Stimulated activated naive CD8-positive, alpha-beta T cell treated with anti-CD3 and anti-CD28 coated beads, Interleukin-15, Interleukin-2, amounts not matched to agents 100 U/mL and 50 U/mL, for 24 hours (primary cell): Measurements from ENCODE around the gene CNR2.
"Not testable (repeated sequence)": the region's sequence is repeated elsewhere in the genome, so short reads cannot be mapped to it uniquely, and the experiment has no call there.

ENCODE experiments used
- ATAC-seq: fragments of 150-1000 bp; cut with Tn5 transposase; one replicate; pipeline ENCODE4 v1.10.0; 2021
- DNase-seq: peaks from one replicate; pipeline ENCODE4 v3.0.0; 2021

Gene CNR2

GRCh38 chr1:23882746-23883145 is 30.4 kb downstream of the CNR2 start:
- DNase-seq, result no peak
- ATAC-seq, result no peak

GRCh38 chr1:23879809-23880208 is 33.4 kb downstream of the CNR2 start:
- DNase-seq, result no peak
- ATAC-seq, result no peak

- DNase-seq (no peak), ATAC-seq (no peak)
These were observed 34.5 kb downstream of the CNR2 start for GRCh38 chr1:23878668-23879067.

GRCh38 chr1:23875382-23875781 is 37.8 kb downstream of the CNR2 start:
- DNase-seq, result no peak

GRCh38 chr1:23872421-23872820 is 40.7 kb downstream of the CNR2 start:
- no peak for ATAC-seq
- DNase-seq, result no peak

More at GRCh38 chr1:23875382-23875781, 37.8 kb downstream of the CNR2 start:
- no peak for ATAC-seq

GRCh38 chr1:23869051-23869450 is 44.1 kb downstream of the CNR2 start:
- no peak for DNase-seq
- ATAC-seq, result no peak

GRCh38 chr1:23868557-23869016 is 44.6 kb downstream of the CNR2 start:
- ATAC-seq (no peak), DNase-seq (no peak)

GRCh38 chr1:23867895-23868556 is 45.1 kb downstream of the CNR2 start, which contains the start of gene FUCA1:
Gene FUCA1 (minus strand): TSS chr1:23868290. CDS start chr1:23868286, 4 bp downstream.
- peak; percentile 99 for ATAC-seq
- DNase-seq, result peak; percentile 93

GRCh38 chr1:23867542-23867894 is 45.6 kb downstream of the CNR2 start:
- DNase-seq (no peak), ATAC-seq (no peak)

- DNase-seq (no peak), ATAC-seq (no peak)
These were observed 47.6 kb downstream of the CNR2 start for GRCh38 chr1:23865543-23865930.

GRCh38 chr1:23864801-23865542 is 48.2 kb downstream of the CNR2 start:
- ATAC-seq, result no peak

GRCh38 chr1:23862640-23863039 is 50.5 kb downstream of the CNR2 start:
- no peak for ATAC-seq
- no peak for DNase-seq

More at GRCh38 chr1:23864801-23865542, 48.2 kb downstream of the CNR2 start:
- no peak for DNase-seq

- ATAC-seq, result peak; percentile 49
- no peak for DNase-seq
These were observed 58.6 kb downstream of the CNR2 start for GRCh38 chr1:23854568-23854967.

- DNase-seq, ATAC-seq: not testable (repeated sequence)
These were observed 60.0 kb downstream of the CNR2 start for GRCh38 chr1:23853124-23853523.

GRCh38 chr1:23851406-23851805 is 61.8 kb downstream of the CNR2 start:
- not testable (repeated sequence) for DNase-seq, ATAC-seq

- DNase-seq (no peak), ATAC-seq (no peak)
These were observed 64.2 kb downstream of the CNR2 start for GRCh38 chr1:23848673-23849616.

- ATAC-seq, DNase-seq: not testable (repeated sequence)
These were observed 65.6 kb downstream of the CNR2 start for GRCh38 chr1:23847482-23848095.

- ATAC-seq (no peak), DNase-seq (no peak)
These were observed 68.0 kb downstream of the CNR2 start for GRCh38 chr1:23845163-23845562.

- DNase-seq, result no peak
- no peak for ATAC-seq
These were observed 69.5 kb downstream of the CNR2 start for GRCh38 chr1:23843644-23844043.

GRCh38 chr1:23838401-23838866 is 74.7 kb downstream of the CNR2 start:
- peak; percentile 80 for DNase-seq
- peak; percentile 97 for ATAC-seq

- ATAC-seq (no peak), DNase-seq (no peak)
These were observed 75.3 kb downstream of the CNR2 start for GRCh38 chr1:23837908-23838307.

- peak; percentile 19 for ATAC-seq
- DNase-seq, result no peak
These were observed 77.1 kb downstream of the CNR2 start for GRCh38 chr1:23836037-23836436.
